Activated T-helper 2 cell treated with anti-CD3 and anti-CD28 coated beads, Interferon-gamma antibody, Interleukin-2, Interleukin-4, amounts not matched to agents 10 μg/mL and 5 μg/mL and 100 μg/mL, durations not matched to agents 14 hours and 24 hours and 36 hours (primary cell): ENCODE results near the gene FMOD. TPM values are rescaled to one million over a fixed set of nuclear protein-coding genes. Genes with fewer than 3 reads are reported as not detected.
A peak's percentile ranks its signal among the peaks of the same experiment; 100 is the strongest.

ENCODE experiments used
- DNase-seq: peaks from one replicate; pipeline ENCODE4 v3.0.0; 2021; ENCODE audit warnings: low spot score
- H3K27ac Mint-ChIP-seq: one replicate; pipeline ENCODE4 v1.8.0; 2021; ENCODE audit warnings: mixed read lengths
- H3K27me3 Mint-ChIP-seq: one replicate; pipeline ENCODE4 v1.8.0; 2021; ENCODE audit warnings: low read depth, mixed read lengths
- H3K36me3 Mint-ChIP-seq: one replicate; pipeline ENCODE4 v1.8.0; 2021; ENCODE audit warnings: low read depth, mixed read lengths
- H3K4me1 Mint-ChIP-seq: one replicate; pipeline ENCODE4 v1.8.0; 2021; ENCODE audit warnings: low read depth, mixed read lengths
- H3K4me3 Mint-ChIP-seq: one replicate; pipeline ENCODE4 v1.8.0; 2021; ENCODE audit warnings: low read depth, mild to moderate bottlenecking, moderate library complexity, mixed read lengths
- H3K9me3 Mint-ChIP-seq: one replicate; pipeline ENCODE4 v1.8.0; 2021; ENCODE audit warnings: mixed read lengths
- intact Hi-C: fragments of 100-400 bp; cut with micrococcal nuclease; formaldehyde crosslinking; loops from one replicate; pipeline ENCODE4 v1.15.1; 2023
- total RNA-seq: library from RNA; stranded (reverse); gene quantifications from 2 replicates; pipeline ENCODE4 v1.2.3, GENCODE V29; 2022

FMOD gene
- total RNA-seq, 1 donor from 2014 or later = 4.0 TPM

DNA sequence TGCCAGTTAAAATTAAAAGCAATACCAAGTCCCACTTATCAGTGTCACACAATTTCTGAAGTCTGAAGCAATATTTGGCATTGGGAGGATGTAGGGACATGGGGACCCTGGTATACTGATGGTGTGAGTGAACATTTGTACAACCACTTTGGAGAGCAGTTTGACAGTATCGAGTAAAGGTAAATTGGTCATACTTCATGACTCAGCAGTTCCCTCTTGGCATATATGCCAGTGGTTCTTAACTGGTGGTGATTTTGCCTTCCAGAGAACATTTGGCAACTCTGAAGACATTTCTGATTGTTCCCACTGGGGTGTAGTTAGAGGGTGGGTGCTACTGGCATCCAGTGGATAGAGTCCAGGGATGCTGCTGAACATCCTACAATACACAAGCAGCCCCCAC, 19.7 kb downstream of the FMOD start:
- Mint-ChIP-seq H3K27me3 (no peaks in the 10 kb centered on the region), H3K9me3 (no peaks in the 10 kb centered on the region), H3K4me1 (peaks cover 23% of the 10 kb centered on the region), H3K36me3 (no peaks in the 10 kb centered on the region), H3K4me3 (no peak overlapping the region), H3K27ac (no peak overlapping the region)
- DNase-seq = no peak
- intact Hi-C loops = no loop called here

DNA sequence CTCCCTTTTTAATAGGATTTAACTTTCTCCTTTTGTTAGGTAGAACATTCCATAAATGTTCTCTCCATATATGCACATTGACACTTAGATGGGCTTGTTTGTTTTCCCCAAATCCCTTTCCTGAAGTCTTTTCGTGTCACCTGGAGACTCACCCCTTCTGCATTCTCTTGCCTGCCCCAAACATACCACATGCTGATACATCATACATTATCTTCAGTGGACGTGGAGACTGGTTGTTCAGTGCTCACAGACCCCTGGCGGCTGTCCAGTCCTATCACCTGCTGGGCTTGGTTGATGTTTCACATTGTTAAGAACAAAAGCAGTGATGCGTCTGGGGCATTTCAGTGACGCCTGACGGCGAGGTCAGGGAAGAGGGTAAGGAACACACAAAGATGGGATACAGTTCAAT, 22.2 kb downstream of the FMOD start:
- H3K4me1 Mint-ChIP-seq = peaks cover 46% of the 10 kb centered on the region
- peak overlapping the region; percentile 28 for H3K27ac Mint-ChIP-seq
- intact Hi-C loops = loop anchor here (1.0 to 10.0 kb wide), 3 partner anchors 12 to 466 kb away; partner anchors contain the start of genes LAX1, ZBED6 and ZC3H11A
- H3K9me3 Mint-ChIP-seq = no peaks in the 10 kb centered on the region
- no peaks in the 10 kb centered on the region for H3K36me3 Mint-ChIP-seq
- no peak for DNase-seq
- H3K4me3 Mint-ChIP-seq = no peak overlapping the region
- H3K27me3 Mint-ChIP-seq = no peaks in the 10 kb centered on the region

DNA sequence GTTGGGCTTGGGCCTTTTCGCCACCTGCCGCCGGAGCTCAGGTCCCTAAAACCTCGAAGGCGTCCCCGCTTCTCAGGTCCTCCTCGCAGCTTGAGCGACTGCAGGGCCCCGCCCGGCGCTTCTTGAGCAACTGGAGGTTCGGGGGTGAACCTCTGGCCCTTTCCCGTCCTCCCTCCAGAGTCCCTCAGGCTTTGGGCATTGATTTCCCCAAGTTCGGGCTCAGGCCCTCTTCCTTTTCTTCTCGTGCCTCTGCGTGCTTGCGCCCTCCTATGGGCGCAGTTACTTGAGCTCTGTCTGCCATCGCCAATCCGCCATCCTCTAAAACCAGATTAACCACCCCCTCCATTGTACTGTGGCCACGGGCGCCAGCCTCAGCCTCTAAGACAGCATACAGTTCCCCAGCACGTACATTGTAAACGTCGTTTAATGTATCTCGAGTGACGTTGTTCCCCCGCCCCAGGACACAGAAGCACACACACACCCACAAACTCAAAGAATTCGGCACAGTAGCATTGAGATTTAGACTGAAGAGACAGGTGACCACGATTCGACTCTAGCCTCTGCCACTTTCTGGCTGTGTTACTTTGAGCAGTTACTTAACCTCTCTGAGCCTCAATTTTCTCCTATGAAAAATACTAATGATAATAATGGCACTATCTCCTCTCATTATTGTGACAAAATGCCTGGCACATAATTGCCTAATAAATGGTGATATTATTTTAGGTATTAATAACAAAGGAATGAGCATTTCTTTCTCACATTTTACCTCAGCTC, 23.1 kb downstream of the FMOD start:
- Mint-ChIP-seq H3K27ac (peak overlapping the region; percentile 96), H3K36me3 (no peaks in the 10 kb centered on the region), H3K27me3 (no peaks in the 10 kb centered on the region), H3K4me3 (peak overlapping the region; percentile 78), H3K9me3 (no peaks in the 10 kb centered on the region), H3K4me1 (peaks cover 54% of the 10 kb centered on the region)
- intact Hi-C loops = loop anchor here (1.0 to 10.0 kb wide), 6 partner anchors 12 to 467 kb away; partner anchors contain the start of genes LAX1, ZBED6 and ZC3H11A
- peak; percentile 73 for DNase-seq

GRCh38 chr1:203326830-203327683, 23.9 kb downstream of the FMOD start:
- peak; percentile 93 for DNase-seq
- Mint-ChIP-seq H3K4me3 (peak overlapping the region; percentile 78), H3K27ac (peak overlapping the region; percentile 96), H3K4me1 (peaks cover 62% of the 10 kb centered on the region), H3K27me3 (no peaks in the 10 kb centered on the region), H3K36me3 (no peaks in the 10 kb centered on the region), H3K9me3 (no peaks in the 10 kb centered on the region)
- intact Hi-C loops = loop anchor here (1.0 to 10.0 kb wide), 5 partner anchors 38 to 468 kb away; partner anchors contain the start of genes LAX1, ZBED6 and ZC3H11A

DNA sequence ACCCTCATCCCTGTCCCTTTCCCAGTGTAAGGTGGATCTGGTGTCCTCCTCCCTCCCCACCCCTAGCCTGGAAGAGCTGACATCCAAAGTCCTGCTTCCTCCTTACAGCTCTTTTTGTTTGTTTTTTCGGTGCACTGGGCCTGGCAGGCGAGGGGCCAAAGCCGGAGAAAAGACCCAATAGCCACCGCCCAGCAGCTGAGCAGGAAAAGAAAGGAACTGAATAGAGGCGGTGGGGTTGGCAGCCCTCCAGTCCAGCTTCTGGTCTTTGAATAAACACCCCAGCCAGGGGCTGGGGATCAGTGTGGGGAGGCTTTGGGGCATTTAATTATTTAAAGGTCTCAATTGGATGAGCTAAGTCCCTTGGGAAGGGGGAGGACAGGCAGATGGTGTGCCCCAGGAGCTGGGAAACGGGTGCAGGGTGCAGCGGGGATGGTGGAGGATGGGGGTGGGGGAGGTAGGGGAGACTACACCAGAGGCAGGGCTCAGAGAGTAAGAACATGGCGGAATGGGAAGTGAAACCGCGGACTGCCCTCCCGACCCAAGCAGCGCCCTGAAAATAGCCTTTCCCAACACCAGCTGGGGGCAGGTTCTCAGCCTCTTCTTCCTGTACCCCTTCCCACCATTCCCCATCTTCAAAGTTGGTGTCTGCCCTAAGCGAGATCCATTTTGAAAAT, 25.4 kb downstream of the FMOD start:
- H3K9me3 Mint-ChIP-seq = no peaks in the 10 kb centered on the region
- intact Hi-C loops = loop anchor here (1.0 to 10.0 kb wide), 5 partner anchors 19 to 469 kb away; partner anchors contain the start of genes LAX1, ZBED6 and ZC3H11A

DNA sequence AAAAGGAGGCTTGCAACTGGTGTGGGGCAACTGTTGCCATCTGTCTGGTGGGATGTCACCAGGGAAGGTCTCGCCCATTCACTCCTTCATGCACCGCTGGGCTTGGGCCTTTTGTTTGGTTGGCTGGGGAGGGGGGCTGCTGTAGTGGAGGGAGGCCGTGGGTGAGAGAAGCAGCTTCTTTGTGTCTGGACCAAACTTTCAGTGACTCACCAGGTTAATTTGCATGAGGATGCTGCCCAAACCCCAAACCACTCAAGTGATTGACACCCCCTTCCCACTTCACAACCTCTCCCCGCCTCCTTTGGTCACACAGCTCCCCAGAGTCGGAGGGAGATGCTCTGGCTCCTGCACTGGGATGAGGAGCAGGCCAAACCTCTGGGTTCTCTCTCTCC, 25.9 kb downstream of the FMOD start:
- Mint-ChIP-seq H3K27me3 (no peaks in the 10 kb centered on the region), H3K9me3 (no peaks in the 10 kb centered on the region), H3K4me1 (peaks cover 79% of the 10 kb centered on the region), H3K4me3 (peak overlapping the region; percentile 28), H3K27ac (peak overlapping the region; percentile 39), H3K36me3 (no peaks in the 10 kb centered on the region)
- DNase-seq = peak; percentile 52
- intact Hi-C loops = loop anchor here (1.0 to 10.0 kb wide), 4 partner anchors 19 to 470 kb away; partner anchors contain the start of genes LAX1, ZBED6 and ZC3H11A

More for the DNA sequence above, 25.4 kb downstream of the FMOD start:
- Mint-ChIP-seq H3K27me3 (no peaks in the 10 kb centered on the region), H3K4me3 (peak overlapping the region; percentile 28), H3K4me1 (peaks cover 74% of the 10 kb centered on the region), H3K36me3 (no peaks in the 10 kb centered on the region), H3K27ac (peak overlapping the region; percentile 39)
- DNase-seq = no peak

DNA sequence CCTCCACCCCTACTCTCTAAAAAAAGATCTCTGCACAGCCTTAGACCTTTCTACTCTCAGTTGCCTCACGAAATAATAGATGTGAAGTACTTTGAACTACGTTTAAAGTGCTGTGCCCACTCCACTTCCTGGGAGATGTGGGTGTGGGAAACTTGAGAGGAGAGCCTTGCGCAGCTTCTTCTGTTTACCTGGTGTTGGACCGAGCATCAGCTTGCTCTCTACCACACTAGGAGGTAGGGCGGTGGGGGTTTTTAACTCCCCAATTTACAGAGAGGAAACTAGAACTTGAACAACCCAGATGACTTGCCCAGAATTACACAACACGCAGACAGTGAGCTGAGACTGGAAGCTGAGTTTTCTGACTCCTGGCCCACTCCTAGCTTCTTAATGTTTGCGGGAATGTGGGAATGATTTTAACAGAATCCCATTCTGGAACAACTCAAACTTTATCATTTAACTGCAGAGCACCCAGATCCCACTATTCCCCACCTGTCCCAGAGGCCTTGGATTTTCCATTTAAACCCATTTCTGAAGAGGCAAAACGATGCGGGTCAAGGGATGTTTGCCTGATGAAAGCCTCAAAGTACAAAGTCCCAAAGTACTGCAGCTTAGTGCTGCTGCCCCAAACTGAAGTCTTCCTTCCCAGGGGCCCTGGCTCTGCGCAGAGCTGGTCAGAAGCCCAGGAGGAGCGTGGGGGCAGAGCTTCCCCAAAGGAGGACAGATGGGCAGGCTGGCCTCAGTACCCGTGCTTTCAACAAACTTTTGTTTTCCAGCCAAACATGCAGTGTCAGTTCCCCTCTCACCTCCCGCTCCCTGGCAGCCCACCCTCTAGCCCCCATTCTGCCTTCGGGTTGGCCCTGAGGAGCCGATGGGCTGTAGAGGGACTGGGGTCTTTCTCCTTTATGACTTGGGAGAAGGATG, 26.6 kb downstream of the FMOD start:
- peak overlapping the region; percentile 33 for H3K4me3 Mint-ChIP-seq
- peak overlapping the region; percentile 9 for H3K27ac Mint-ChIP-seq
- DNase-seq = no peak
- peaks cover 83% of the 10 kb centered on the region for H3K4me1 Mint-ChIP-seq
- intact Hi-C loops = loop anchor here (1.0 to 10.0 kb wide), 4 partner anchors 18 to 470 kb away; partner anchors contain the start of genes LAX1, ZBED6 and ZC3H11A
- H3K9me3 Mint-ChIP-seq = no peaks in the 10 kb centered on the region
- H3K36me3 Mint-ChIP-seq = no peaks in the 10 kb centered on the region
- no peaks in the 10 kb centered on the region for H3K27me3 Mint-ChIP-seq

DNA sequence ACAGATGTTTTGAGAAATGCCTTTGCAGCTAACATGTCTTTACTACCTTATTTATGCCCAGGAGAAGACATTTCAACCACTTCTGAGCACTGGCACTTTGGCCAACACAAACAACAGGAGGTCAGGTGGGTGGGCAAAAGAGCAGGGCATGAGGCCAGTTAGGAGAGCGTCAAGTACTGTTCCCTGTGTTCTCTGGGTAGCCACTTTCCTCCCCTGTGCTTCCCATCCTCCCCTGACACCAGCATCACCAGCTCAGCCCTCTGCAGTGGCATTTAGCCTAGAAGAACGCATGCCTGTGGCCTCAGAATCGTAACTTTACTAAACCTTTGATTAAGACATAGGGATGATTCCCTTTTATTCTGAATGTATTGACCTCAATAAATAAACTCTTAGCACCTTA, 27.3 kb downstream of the FMOD start:
- Mint-ChIP-seq H3K9me3 (no peaks in the 10 kb centered on the region), H3K27me3 (peaks cover 3% of the 10 kb centered on the region), H3K4me1 (peaks cover 86% of the 10 kb centered on the region), H3K27ac (peak overlapping the region; percentile 9), H3K4me3 (no peak overlapping the region), H3K36me3 (no peaks in the 10 kb centered on the region)
- intact Hi-C loops = loop anchor here (10.0 kb wide), 2 partner anchors 441 to 471 kb away; partner anchors contain the start of genes LAX1, ZBED6 and ZC3H11A
- DNase-seq = no peak

DNA sequence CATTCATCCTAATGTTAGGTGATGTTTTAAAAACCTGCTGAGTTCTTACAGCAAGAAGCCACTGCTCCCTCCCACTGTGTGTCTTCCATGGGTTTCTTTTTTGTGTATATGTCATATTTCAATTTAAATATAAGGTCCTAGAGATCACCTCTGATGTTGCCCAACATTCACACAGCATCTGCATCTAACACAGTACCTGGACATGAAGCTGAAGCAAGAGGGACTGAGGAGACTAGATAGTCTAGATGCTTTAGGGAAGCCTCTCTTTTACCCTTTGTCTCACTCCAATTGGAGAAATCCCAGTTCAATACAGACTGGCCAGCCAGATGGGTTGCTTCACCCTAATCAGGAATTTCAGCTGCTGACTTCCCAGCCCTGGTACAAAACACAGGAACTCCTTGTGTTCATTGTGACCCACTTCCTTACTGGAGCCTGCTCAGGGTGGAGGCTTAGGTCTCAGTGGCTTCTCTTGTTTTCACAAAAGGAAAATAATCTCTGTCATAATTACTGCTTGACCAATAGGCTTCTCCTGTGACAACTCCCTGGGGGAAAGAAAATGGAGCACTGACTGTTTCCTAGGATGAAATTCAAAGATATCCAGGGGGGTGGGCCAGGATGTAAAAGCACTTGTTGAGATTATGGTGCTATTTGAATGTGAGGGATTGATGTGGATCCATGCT, 28.3 kb downstream of the FMOD start:
- Mint-ChIP-seq H3K36me3 (no peaks in the 10 kb centered on the region), H3K4me1 (peaks cover 79% of the 10 kb centered on the region), H3K27me3 (peaks cover 5% of the 10 kb centered on the region), H3K27ac (no peak overlapping the region), H3K9me3 (no peaks in the 10 kb centered on the region), H3K4me3 (no peak overlapping the region)
- intact Hi-C loops = loop anchor here (10.0 kb wide), 2 partner anchors 442 to 472 kb away; partner anchors contain the start of genes LAX1, ZBED6 and ZC3H11A
- no peak for DNase-seq

- H3K27ac Mint-ChIP-seq = peak overlapping the region; percentile 51
- no peak overlapping the region for H3K4me3 Mint-ChIP-seq
- H3K27me3 Mint-ChIP-seq = peaks cover 5% of the 10 kb centered on the region
- no peaks in the 10 kb centered on the region for H3K36me3 Mint-ChIP-seq
- peaks cover 73% of the 10 kb centered on the region for H3K4me1 Mint-ChIP-seq
- DNase-seq = no peak
- H3K9me3 Mint-ChIP-seq = no peaks in the 10 kb centered on the region
- intact Hi-C loops = loop anchor here (10.0 kb wide), 2 partner anchors 443 to 473 kb away; partner anchors contain the start of genes LAX1, ZBED6 and ZC3H11A
These were observed 29.5 kb downstream of the FMOD start for GRCh38 chr1:203321273-203322052.
